Activated CD4-positive, alpha-beta T cell treated with anti-CD3 and anti-CD28 coated beads, Interleukin-2, amount 50 U/mL, for 16 hours (primary cell): Measurements from ENCODE around the gene VPS35.
"Not testable (repeated sequence)": the region's sequence is repeated elsewhere in the genome, so short reads cannot be mapped to it uniquely, and the experiment has no call there.

Experiments
- DNase-seq: peaks from one replicate; pipeline ENCODE4 v3.0.0-alpha.2; 2020

Gene VPS35

GRCh38 chr16:46650254-46650623 is 38.7 kb downstream of the VPS35 start:
- no peak for DNase-seq

- no peak for DNase-seq
Measured at GRCh38 chr16:46649588-46650253, 39.3 kb downstream of the VPS35 start.

GRCh38 chr16:46648656-46649055 is 40.3 kb downstream of the VPS35 start:
- no peak for DNase-seq

- no peak for DNase-seq
Measured at GRCh38 chr16:46638947-46639925, 49.7 kb downstream of the VPS35 start.

- DNase-seq: no peak
Measured at GRCh38 chr16:46632778-46633733, 55.9 kb downstream of the VPS35 start.

- no peak for DNase-seq
Measured at GRCh38 chr16:46629331-46630219, 59.4 kb downstream of the VPS35 start.

GRCh38 chr16:46627746-46628145 is 61.2 kb downstream of the VPS35 start:
- no peak for DNase-seq

GRCh38 chr16:46626681-46627080 is 62.3 kb downstream of the VPS35 start:
- DNase-seq: not testable (repeated sequence)

- DNase-seq: not testable (repeated sequence)
Measured at GRCh38 chr16:46624862-46625261, 64.1 kb downstream of the VPS35 start.

GRCh38 chr16:46623707-46624106 is 65.3 kb downstream of the VPS35 start:
- DNase-seq: not testable (repeated sequence)

GRCh38 chr16:46623246-46623645 is 65.7 kb downstream of the VPS35 start:
- not testable (repeated sequence) for DNase-seq

- no peak for DNase-seq
Measured at GRCh38 chr16:46621934-46622676, 66.9 kb downstream of the VPS35 start.

GRCh38 chr16:46621006-46621933 is 67.7 kb downstream of the VPS35 start, which contains the start of gene SHCBP1:
Gene SHCBP1, minus strand, starts transcription at chr16:46621379. Its CDS starts 20 bp downstream, at chr16:46621359.
- DNase-seq: peak; percentile 90

GRCh38 chr16:46620266-46621005 is 68.5 kb downstream of the VPS35 start:
- DNase-seq: peak; percentile 27

- DNase-seq: no peak
Measured at GRCh38 chr16:46618516-46618915, 70.5 kb downstream of the VPS35 start.

- DNase-seq: no peak
Measured at GRCh38 chr16:46614006-46614405, 75.0 kb downstream of the VPS35 start.

- DNase-seq: no peak
Measured at GRCh38 chr16:46613352-46613751, 75.6 kb downstream of the VPS35 start.

- peak; percentile 19 for DNase-seq
Measured at GRCh38 chr16:46612121-46612520, 76.9 kb downstream of the VPS35 start.

GRCh38 chr16:46607529-46607928 is 81.4 kb downstream of the VPS35 start:
- peak; percentile 21 for DNase-seq
